H7 (cell line): ENCODE data around the gene TRNP1. TPM values are rescaled to one million over a fixed set of nuclear protein-coding genes. Genes with fewer than 3 reads are reported as not detected.

Source experiments
- DNase-seq: peaks from one replicate; pipeline ENCODE4 v3.0.0; 2012
- H3K27me3 ChIP-seq: 2 replicates; pipeline ENCODE4 v1.6.0; 2011; ENCODE audit warnings: mild to moderate bottlenecking, low read length; ENCODE audit not compliant: control insufficient read depth, insufficient read depth
- H3K36me3 ChIP-seq: replicated peaks from 2 replicates; pipeline ENCODE4 v1.5.1; 2011; ENCODE audit warnings: low read length; ENCODE audit not compliant: control insufficient read depth, insufficient read depth
- H3K4me3 ChIP-seq: 2 replicates; pipeline ENCODE4 v1.5.1; 2011; ENCODE audit warnings: low read depth, mild to moderate bottlenecking, control low read depth, low read length, moderate library complexity; ENCODE audit not compliant: insufficient read depth
- total RNA-seq: library from RNA; depleted of rRNA; stranded (reverse); fragments of >200 nt; shearing (Covaris generic); gene quantifications from 2 replicates; pipeline ENCODE4 v1.2.3, GENCODE V29; 2014

The TRNP1 gene
- total RNA-seq, 1 experiment from 2014 or later: 30.5 TPM

- DNase-seq: no peak
- Histone ChIP-seq H3K4me3 (no peak overlapping the region), H3K36me3 (no peaks in the 10 kb centered on the region), H3K27me3 (no peaks in the 10 kb centered on the region)
Observed at GRCh38 chr1:27018316-27018715, 24.8 kb downstream of the TRNP1 start.

GRCh38 chr1:27021354-27022031, 28.0 kb downstream of the TRNP1 start:
- DNase-seq: peak; percentile 49
- Histone ChIP-seq H3K4me3 (no peak overlapping the region), H3K36me3 (no peaks in the 10 kb centered on the region), H3K27me3 (no peaks in the 10 kb centered on the region)

- no peak for DNase-seq
- no peaks in the 10 kb centered on the region for H3K27me3 ChIP-seq
- H3K4me3 ChIP-seq: no peak overlapping the region
- H3K36me3 ChIP-seq: no peaks in the 10 kb centered on the region
Observed at GRCh38 chr1:27025718-27026117, 32.2 kb downstream of the TRNP1 start.

GRCh38 chr1:27026621-27027574, 33.4 kb downstream of the TRNP1 start:
- Histone ChIP-seq H3K27me3 (no peaks in the 10 kb centered on the region), H3K36me3 (no peaks in the 10 kb centered on the region), H3K4me3 (no peak overlapping the region)
- DNase-seq: peak; percentile 86

DNA sequence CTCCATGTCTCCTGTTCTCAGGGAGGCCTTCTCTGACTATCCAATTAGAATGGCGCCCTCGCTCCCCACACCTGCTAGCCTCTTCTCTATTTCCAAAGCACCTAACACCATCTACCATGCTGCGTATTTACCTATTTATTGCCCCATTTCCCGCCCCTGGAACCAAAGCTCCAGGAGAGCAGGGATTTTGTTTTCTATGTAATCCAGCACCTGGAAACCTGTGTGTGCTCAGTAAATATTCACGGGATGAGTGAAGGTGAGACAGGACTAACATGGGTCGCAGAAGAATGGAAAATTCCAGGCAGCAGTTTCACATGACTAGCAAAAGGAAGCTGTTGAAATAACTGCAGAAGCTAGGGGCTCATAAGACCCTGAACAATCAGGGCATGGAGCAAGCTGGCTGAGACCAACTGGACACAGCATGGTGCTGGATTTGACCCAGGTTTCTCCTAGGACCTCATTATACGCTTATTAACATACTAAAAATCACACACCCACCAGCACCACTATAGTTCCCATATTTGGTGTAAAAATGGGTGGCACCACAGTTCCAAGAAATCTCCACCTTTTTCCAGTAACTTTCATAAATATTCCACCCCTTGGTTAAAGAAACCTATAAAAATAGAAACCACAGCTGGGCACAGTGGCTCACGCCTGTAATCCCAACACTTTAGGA, 34.2 kb downstream of the TRNP1 start:
- Histone ChIP-seq H3K4me3 (no peak overlapping the region), H3K27me3 (no peaks in the 10 kb centered on the region), H3K36me3 (no peaks in the 10 kb centered on the region)
- DNase-seq: no peak

GRCh38 chr1:27029517-27029916, 36.0 kb downstream of the TRNP1 start:
- Histone ChIP-seq H3K36me3 (no peaks in the 10 kb centered on the region), H3K27me3 (no peaks in the 10 kb centered on the region), H3K4me3 (no peak overlapping the region)
- no peak for DNase-seq

DNA sequence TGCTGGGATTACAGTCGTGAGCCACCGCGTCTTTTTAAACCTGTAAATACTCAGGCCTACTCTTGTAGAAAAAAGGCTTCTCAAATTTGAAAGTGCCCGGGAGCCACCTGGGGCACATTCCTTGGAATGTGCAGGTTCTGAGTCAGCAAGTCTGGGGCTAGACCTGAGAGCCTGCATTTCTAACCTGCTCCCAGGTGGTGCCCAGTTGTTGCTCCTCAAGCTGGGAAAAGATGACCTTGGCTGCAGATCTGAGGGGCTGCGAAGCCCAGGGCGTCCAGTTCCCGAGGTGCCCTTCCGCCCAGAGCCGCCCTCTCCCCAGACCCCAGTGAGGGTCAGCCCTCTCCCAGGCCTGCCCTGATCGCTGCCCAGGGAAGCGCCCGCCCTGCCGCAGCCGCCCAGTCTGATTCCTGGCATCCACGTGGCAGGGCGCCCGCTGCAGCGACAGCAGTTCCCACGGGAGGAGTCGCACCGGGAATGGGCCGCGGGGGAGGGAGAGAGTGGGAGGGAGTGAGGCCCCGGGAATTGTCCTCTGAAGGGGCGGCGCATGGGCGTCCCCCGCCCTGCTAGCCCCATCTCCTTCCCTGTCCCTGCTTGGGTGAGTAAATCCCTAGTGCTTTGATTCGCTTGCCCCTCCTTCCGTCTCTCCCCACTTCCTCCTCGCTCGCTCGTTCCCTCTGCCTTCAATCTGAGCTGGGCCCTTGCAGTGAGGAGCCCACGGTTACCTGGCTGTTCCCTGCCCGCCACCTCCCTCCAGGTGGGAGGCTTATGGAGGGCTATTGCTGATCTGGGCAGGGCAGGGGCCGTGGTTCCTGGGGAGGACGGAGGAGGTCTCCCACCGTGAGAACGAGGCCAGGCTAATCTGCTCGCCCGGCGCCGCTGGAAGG, 38.0 kb downstream of the TRNP1 start:
- H3K36me3 ChIP-seq: no peaks in the 10 kb centered on the region
- H3K4me3 ChIP-seq: peak overlapping the region; percentile 38
- H3K27me3 ChIP-seq: no peaks in the 10 kb centered on the region
- DNase-seq: peak; percentile 91

GRCh38 chr1:27032119-27032461, 38.6 kb downstream of the TRNP1 start:
- Histone ChIP-seq H3K4me3 (no peak overlapping the region; the same call in 1 of the 2 replicates), H3K27me3 (no peaks in the 10 kb centered on the region), H3K36me3 (no peaks in the 10 kb centered on the region)
- DNase-seq: no peak

DNA sequence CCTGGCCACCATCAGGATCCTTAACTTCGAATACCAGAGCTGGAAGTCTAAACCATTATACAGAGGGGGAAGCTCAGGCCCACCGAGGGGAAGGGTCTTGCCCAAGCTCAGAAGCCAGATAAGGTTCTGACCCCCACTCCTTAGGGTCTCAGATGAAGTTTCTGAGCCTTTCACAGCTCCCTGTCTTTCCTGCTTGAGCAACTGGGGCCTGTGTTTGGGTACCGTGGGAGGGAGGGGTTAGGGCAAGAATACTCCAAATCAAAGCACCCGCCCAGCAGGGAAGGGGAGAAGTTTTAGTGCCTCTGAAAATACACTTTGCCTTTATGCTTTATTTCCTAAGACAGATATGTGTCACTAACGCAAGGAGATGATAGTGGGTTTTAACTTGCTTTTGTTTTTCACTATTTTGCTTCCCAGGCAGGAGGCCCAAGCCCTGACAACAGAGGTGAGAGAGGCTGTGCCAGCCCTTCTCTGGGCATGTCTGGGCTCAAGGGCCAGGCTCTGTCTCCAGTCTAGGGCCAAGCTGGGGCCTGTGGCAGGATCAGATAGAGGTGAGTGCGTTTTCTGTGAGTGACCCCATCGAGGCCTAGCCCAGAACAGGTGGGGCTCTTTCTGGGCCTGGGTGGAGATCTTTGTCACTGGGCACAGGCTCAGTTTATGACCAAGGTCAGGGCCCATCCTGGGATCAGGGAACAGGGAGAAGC, 39.7 kb downstream of the TRNP1 start:
- no peak overlapping the region for H3K4me3 ChIP-seq
- H3K36me3 ChIP-seq: no peaks in the 10 kb centered on the region
- H3K27me3 ChIP-seq: no peaks in the 10 kb centered on the region
- DNase-seq: no peak

DNA sequence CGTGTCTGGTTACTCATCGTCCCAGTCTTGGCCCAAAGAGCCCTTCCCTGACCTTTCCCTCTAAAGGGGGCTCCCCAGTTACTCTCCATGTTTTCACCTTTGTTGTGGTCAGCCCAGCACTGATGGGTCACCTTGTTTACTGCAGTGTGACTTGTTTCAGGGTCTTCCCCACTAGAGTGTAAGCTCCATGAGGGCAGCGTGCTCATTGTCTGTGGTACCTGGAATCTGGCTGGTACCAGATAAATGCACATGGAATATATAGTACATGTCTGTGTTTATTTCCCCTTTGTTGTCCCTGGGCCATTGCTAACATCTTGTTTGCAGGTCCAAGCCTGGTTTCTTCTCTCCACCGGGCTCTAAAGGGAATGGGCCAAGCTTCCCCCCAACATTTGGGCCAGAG, 41.9 kb downstream of the TRNP1 start:
- H3K4me3 ChIP-seq: no peak overlapping the region
- no peaks in the 10 kb centered on the region for H3K36me3 ChIP-seq
- no peak for DNase-seq
- no peaks in the 10 kb centered on the region for H3K27me3 ChIP-seq

GRCh38 chr1:27036718-27037117, 43.2 kb downstream of the TRNP1 start:
- no peak overlapping the region for H3K4me3 ChIP-seq
- DNase-seq: no peak
- H3K36me3 ChIP-seq: no peaks in the 10 kb centered on the region
- no peaks in the 10 kb centered on the region for H3K27me3 ChIP-seq

- Histone ChIP-seq H3K27me3 (no peaks in the 10 kb centered on the region), H3K36me3 (no peaks in the 10 kb centered on the region)
Observed at GRCh38 chr1:27037518-27037917, 44.0 kb downstream of the TRNP1 start.

DNA sequence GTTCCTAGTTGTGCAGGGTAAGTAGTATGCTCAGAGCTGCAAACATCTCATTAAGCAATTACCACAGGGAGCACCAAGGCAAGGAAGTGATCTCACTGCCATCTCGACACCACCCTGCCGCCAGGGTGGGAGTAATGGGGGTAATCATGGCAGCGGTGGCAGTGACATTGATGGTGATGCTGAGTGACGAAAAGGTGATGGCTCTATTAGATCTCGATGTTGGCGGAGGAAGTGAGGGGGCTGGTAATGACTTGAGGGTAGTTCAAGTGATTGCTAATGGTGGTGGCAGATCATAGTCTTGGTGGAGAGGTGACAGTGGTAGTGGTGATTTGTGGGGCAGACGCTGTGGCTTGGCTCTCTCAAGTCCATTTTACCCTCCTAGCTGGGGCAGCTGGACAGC, 44.5 kb downstream of the TRNP1 start:
- DNase-seq: no peak
- no peaks in the 10 kb centered on the region for H3K36me3 ChIP-seq
- no peak overlapping the region for H3K4me3 ChIP-seq
- H3K27me3 ChIP-seq: no peaks in the 10 kb centered on the region

More at GRCh38 chr1:27037518-27037917, 44.0 kb downstream of the TRNP1 start:
- no peak for DNase-seq
- no peak overlapping the region for H3K4me3 ChIP-seq
